NCI-H1048 (cell line): ENCODE results near the gene TRPC4AP.

ENCODE experiments used
- DNase-seq: peaks from one replicate; lab custom pipeline; 2025; lab: John Stamatoyannopoulos, UW

TRPC4AP gene

DNA sequence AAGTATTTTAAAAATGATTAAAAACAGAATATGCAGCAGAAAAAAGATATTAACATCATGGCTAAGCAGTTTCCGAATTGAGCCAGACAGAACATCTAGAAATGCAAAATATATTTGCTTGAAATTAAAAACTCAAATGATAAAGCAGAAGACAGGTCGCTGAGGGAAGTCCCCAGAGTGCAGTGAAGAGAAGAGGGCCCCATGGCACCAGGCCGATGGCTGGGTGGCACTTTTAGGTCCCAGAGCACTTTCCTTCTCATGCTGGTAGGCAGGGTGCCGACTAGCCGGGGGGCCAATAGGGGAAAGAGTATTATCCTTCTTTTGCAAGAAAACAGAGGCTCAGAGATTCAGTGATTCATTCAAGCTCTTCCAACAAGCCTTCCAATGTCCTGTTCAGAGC lies 78.1 kb downstream of the TRPC4AP start:
- no peak for DNase-seq

DNA sequence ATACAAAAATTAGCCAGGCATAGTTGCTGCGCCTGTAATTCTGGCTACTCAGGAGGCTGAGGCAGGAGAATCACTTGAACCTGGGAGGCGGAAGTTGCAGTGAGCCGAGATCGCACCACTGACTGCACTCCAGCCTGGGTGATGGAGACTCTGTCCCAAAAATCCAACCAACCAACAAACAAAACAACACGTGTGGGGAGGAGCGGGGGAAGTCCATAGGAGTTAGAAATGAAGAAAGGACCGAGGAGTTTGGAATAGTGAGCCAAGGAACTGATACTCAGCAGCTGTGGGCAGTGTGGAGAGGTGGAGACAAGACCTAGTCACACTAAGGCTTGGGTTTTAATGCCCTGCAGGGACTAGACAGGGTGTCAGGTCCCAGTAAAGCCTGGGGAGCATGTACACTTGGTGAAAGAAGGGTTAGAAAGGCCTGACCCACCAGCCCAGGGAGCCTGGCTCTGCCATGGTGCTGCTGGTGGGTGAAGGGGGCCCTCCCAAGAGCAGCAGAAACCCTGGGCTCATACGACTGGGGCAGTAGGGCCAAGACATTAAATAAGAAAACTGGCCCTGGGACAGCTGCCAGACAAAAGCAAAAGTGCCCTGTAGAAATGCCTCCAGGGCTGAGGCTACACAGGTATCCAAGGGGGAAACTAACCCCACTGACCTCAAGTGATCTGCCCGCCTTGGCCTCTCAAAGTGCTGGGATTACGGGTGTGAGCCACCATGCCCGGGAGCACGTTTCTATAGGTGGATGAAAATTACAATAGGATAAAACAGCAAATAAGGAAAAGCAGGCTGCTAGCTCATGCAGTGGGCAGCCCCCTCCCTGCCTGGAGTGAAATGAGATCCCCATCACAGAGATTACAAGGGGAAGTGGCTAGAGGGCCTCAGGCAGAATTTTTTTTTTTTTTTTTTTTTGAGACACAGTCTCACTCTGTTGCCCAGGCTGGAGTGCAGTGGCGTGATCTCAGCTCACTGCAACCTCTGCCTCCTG lies 78.9 kb downstream of the TRPC4AP start:
- DNase-seq: no peak

DNA sequence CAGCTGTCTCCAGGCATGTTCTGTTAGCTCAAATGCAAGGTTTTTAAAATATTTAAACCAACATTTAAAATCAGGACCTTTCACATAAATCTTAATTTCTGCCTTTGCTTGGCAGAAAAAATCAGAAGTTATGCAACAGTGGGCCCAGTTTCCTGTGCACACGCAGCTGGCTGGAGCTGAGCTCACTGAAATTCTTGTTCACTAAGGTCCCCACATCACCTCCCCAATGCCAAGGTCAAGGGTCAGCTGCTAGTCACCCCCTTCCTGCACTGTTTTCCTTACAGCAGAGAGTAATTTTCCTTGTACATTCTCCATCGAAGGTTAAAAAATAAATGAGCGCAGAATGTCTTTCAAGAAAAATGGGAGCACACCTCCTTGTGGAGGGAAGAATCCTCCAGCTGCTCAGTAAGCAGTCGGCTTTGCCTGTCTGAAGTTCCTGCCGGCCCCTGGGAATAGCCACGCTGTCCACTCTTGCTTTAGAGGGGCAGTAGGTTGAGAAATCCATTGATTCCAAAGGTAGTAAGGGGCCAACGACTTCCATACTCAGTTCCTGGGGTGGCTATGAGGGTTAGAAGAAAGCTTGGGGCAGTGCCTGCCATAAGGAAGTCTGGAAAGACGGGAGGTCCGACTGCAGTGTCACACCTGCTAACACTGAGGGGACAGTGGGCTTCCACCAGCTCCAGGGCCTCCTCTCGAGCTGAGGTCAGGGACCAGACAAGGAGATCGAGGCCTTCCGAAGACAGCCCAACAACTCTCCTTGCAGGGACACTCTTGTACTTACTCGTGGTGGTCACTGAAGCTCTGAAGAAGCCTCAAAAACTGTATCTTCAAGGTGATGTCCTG lies 80.2 kb downstream of the TRPC4AP start:
- DNase-seq: no peak

DNA sequence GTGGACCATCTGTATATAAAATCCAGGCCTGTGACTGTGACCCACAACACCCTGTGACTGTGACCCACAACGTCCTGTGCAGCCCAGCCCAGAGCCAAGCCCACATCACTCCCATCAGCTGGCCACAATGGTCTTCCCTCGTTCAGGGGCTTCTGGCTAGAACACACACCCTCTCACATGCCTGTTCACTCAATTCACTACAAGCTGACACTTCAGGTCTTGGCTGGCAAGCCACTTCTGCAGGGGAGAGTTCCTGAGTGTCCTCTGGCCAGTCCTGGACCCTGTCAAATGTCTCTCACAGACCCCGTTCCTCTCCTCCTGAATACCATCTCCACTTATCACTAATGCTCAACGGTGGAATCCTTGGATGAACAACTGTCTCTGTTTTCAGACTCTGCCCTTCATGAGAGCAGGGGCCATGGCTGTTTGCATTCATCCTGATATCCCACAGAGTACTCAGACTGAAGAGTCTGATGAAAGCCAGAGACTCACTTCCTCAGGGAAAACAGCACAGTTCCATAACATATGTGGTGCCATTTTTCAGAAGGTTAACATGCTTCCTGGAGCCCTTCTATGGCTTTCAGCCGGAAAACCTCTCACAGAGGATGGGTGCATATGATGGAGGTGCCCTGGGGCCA lies 80.9 kb downstream of the TRPC4AP start:
- no peak for DNase-seq

DNA sequence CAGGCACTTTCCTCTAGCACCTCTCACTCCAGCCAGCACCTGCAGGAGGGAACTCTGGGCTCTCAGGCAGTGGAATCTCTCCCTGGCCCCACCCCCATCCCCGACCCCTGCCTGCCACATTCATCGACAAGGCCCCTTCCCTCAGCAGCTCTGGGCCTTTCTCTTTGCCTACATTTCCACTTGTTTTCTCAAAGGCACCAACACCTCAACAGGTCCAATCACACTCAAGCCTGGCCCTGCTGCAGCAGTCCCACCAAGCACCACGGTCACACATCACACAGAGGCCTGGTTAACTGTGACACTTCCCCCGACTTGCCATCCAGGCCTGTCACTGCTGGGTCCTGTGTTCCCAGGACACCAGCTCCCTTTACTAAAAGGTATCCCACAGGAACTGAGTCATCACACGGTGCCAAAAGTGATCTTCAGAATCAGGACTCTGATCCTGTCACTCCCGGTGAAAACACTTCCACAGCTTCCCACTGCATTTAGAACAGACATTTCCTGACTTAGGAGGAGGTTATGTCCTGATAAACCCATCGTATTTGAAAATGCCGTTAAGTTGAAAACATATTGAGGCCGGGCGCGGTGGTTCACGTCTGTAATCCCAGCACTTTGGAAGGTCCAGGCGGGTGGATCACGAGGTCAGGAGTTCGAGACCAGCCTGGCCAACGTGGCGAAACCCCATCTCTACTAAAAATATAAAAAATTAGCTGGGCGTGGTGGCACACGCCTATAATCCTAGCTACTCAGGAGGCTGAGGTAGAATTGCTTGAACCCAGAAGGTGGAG lies 82.0 kb downstream of the TRPC4AP start:
- no peak for DNase-seq

DNA sequence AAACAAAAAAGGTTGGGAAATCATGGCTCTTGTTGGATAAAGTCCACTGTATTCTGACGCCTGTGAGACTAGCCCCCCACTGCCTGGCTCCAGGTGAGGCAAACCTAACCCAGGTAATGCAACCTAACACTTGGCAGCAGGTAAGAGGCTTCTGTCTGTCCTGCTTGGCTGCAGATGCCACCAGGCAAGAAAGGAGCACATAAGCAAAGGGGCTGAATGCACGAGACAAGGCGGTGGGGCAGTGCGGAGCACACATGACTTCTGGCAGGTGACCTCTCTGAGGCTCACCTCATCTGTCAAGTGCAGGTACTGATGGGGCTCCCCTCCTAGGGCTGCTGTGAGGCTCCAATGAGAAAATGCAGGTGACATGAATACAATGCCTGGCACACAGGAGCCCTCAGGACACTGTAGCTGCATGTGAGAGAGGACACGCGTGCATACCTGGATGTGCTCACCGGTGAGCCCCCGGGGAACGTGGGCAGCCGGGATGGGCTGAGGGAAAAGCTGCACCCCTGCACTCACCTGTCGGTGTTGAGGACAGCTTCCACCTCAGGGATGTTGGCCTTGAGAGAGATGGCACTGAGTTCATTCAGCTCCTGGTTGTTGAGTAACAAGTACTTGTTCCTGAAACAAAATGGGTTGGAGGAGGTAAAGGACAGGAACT lies 82.8 kb downstream of the TRPC4AP start:
- DNase-seq: no peak

DNA sequence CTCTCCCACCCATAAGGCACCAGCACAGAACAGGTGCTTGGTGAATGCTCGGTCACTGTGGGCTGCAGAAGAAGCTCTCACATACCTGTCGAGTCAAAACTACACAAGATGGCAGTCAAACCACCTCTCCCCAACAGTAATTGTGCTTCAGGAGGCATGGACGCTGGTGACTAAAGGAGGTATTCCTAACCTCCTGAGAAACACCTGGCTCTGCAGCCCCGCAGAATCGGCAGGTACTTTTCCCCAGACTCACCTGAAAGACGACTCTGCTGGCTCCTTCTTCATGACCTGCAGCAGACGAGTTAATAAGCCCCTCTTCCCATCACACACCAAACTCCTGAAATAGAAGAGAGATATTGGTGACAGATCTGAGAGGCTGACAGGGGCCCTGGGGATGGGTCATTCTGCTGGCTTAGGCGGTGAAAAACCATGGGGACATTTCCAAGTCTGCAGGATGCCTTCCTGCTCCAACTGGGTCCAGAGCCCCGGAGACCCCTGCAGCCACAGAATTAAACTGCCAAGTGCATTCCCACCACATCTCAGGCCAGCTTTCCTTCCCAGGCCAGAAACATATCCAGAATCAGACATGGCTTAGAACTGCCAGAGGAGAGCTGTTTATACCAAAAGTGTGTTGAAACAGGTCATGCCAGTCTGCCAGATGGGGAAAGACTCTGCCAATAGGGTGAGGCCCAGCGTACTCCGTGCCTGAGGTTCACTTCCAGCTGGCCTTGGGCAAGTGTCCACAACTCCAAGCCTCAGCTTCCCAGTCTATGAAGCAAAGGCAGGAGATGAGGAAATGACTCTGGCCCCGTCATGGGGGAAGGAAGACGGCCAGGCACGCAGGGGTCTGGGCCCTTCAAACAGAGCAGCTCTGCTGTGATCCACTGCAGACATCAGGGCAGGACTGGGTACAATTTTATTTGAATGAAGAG lies 83.9 kb downstream of the TRPC4AP start:
- no peak for DNase-seq

DNA sequence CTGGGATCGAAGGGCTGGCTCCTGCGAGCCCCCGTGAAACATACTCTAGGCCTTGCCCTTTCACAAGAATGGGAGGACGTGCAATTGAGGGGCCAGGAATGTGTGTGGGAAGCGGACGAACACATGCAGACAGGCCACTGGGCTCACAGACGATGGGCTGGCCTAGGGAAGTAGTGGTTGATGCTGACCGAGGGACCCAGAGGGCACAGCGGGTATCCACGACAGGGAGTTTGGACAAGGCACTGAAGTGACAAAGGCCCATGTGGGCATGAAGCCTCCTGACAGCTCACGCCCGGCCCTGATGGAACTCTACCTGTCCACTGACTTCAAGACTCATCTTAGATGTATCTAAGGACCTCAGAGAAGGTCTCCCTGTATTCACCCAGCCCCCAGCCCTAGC lies 84.7 kb downstream of the TRPC4AP start:
- no peak for DNase-seq

DNA sequence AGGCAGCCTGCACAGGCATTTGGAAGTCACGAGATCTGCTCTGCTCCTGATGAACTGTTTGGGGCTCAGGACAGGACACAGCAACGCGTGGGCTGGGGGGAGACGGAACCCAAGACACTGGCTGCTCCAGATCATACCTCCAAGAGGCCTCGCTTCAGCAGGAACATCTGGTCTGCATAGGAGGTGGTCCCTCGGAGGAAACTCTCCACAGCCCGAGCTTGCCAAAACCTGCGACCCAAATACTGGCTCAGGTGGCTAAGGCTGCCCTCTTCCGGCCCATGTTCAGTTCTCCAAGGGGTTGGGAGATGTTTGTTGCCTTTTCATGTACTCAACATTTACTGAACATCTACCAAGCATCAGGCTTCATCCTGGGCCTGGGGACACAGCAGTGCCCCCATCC lies 85.2 kb downstream of the TRPC4AP start:
- no peak for DNase-seq

DNA sequence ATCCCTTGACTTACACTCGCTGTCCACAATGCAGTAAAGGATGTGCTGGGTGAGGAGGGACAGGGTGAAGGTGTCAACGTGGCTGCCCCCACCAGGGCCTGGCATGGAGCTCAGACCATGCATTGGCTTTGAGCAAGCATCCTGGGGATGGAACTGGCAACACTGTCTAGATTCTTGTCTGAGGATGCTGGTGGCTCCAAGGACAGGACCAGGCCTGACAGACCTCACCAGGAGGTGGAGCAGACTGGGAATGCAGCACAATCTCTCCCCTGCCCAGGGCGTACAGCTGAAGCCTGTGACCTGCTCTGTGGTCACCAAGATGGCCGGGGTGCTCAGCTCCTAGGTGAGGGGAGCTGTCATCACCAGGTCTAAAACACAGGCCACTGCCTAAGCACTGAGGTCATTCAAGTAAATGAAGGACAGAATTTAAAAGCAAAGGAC lies 86.1 kb downstream of the TRPC4AP start:
- DNase-seq: no peak

DNA sequence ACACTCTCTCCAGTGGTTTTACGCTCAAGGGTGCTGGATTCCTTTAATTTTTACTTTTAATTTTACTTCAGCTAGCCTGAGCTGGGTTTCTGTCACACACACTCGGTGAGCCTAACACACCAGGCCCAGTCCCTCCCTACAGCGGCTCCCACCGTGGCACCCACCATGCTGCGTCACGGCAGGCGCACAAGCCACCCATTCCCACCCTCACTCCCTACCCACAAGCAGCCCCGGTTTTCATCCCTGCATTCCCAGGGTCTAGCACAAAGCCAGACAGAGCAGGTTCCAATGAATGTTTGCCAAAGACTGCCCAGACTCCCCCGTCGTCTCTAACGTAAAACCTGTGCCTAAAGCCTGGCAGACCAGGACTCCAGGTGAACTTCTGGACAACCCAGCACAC lies 86.6 kb downstream of the TRPC4AP start:
- DNase-seq: no peak

DNA sequence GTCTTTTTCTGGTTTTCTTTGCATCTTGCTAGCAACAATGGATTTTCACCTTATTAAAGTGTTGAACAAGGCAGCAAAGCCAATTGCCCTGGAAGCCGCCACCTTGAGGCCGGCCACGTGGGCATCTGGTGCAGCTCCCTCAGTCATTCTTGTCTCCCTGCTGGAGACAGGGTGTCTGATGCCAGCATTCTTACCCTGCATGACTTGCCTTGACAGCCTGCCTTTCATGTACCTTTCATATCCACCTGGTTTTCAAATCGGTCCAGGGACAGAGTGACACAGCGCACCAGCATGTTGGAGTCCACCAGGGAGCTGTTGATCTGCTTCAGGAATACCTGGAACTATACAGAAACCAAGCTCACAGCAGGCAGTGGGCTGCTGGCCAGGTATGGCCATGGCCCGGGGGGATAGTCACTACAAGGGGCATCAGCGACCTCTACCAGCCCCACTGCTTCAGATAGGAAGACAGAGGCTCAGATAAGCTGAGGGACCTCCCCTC lies 87.1 kb downstream of the TRPC4AP start:
- no peak for DNase-seq

DNA sequence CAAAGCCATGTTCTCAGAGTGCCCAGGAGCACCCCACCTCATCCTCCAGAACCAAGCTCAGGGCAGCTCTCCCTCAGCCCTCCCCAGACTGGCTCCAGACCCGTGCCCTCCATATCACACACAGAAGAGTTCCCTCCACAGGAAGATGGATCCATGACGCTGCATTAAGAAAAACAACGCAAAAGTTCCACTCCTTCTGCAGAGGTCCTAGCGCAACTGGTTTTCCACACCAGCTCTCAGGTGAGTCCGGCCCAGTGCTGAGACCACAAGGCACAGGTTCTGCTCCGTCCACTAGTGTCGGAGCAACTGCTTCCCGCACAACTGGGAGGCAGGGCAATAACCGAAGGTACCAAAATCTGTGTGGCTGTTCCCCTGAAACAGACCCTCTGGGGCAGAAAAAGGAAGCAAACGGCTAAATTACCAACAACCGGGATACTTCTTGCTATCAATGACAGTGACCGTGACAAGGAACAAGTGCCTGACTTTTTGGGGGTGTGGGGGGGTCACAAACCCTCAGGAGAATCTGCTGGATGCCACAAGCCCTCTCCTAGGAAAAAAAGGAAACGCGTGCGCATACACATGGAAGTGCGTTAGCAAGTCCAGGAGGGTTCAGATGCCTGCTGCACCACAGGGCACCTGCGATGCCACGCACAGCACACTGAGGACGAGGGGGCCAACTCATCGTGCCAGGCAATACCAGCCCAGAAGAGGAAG lies 87.7 kb downstream of the TRPC4AP start:
- no peak for DNase-seq

DNA sequence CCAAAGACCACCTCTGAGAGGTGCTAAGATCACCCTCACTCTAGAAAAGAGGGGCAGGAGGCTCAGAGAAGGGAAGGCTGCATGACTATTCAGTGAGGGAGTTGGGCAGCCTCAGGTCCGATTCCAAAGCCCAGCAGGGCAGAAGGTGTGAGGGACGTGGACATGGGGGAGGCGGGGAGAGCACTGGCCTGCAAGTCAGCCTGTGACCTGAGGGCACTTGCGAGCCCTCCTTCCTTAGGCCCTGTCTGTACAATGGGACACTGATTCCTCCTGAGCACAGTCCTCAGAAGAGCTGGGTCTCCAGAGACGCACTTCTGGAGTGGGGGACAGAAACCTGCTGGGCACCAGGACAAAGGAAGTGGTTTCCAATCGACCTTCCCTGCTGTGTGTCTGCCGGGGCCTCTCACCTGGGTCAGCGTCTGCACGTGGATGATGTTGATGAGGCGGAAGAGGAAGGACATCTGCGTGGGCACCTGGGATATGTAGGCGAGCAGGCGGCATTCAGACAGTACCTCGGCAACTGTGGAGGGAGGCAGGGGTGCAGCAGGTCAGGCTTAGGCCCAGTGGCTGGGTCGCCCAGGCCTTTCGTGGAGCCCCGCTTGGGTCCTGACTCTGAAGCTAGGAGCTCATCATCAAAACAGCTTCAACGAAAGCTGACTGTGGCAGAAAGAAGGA lies 88.4 kb downstream of the TRPC4AP start:
- no peak for DNase-seq

DNA sequence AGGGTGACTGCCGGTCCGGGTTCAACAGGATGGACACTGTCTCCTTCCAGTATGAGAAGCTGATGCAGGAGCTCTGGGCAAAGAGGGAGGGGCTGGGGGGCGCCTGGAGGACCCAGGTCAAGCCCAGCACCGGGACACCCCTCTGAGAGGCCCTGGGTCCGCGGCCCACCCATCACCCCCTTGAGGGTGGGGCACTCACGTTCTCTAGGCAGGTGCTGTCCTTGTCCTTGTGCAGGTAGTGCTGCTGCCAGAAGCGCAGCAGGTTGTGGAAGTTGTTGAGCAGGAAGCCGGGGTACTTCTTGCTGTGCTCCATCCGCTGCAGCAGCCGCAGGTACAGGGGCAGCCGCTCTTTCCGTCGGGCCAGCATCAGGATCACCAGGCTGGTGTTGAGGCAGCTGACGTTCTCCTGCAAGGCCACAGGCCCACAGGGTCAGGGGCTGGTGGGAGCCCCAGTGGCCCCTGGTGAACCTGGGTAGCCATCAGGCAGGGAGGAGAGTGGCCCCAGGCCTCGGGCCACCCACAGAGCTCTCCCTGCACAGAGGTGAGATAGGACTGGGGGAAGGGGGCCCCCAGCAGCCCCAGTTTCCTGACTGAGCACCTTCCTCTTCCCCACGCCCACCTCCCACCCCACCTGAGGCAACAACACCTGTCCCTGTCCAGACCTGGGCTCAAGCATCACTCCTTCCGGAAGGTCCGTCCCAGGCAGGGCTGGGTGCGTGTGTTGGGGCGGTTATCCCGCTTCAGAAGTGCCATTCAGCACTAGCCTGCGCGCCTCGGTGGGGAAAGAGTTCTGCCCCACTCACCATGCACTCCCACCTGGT lies 89.2 kb downstream of the TRPC4AP start:
- DNase-seq: no peak

DNA sequence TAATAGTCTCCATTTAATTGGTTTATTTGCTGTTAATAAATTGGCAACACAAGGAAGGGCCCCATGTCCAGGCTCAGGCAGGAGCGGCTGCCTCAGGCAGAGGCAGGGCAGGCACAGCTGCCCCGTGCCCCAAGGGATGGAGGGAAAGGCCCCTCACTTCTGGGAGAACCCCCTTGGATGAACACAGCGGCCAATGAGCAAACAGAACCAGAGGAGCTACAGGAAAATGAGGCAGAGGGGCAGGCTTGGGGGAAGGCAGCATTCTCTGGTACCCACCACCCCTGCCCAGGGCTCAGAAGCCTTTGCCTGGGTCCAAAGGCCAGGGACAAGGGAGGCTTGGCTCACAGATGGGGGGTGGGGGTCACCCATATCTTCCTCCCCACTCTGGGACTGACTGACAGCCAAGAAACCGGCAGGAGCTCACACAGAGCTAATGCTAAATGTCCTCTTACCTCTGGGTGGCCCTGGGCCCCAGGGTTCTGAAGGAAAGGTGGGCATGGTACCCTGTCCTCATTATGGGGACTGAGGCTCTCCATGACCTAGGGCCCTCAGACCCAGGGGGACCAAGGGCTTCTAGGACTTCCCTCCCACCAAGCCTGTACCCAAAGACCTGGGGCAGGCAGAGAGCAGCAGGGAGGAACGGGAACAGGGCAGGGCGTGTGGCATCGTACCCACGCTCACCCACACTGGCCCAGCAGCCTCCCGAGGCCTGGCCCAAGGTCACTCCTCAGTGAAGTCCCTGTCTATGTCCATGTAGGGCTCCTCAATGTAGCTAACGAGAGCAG lies 90.0 kb downstream of the TRPC4AP start:
- no peak for DNase-seq
